Measurements from ENCODE around the gene SORCS2. TPM values are rescaled to one million over a fixed set of nuclear protein-coding genes. Genes with fewer than 3 reads are reported as not detected.

The SORCS2 gene
- total RNA-seq, 1 donor, result 0.27 TPM

GRCh38 chr4:7313347-7313811 is 121.0 kb downstream of the SORCS2 start:
- no peak for TF ChIP-seq CTCF (IDR thresholded peaks at IDR 0.05; ENCODE audit: insufficient read depth, low read length)
- no peak for DNase-seq (ENCODE audit: low read depth)
- H3K4me3 ChIP-seq (ENCODE audit: low read depth, low read length), result no peak overlapping the region

GRCh38 chr4:7313991-7314390 is 121.7 kb downstream of the SORCS2 start:
- TF ChIP-seq CTCF (IDR thresholded peaks at IDR 0.05; ENCODE audit: insufficient read depth, low read length), result no peak

GRCh38 chr4:7315286-7315685 is 122.9 kb downstream of the SORCS2 start:
- no peak overlapping the region for H3K4me3 ChIP-seq (ENCODE audit: low read depth, low read length)
- TF ChIP-seq CTCF (IDR thresholded peaks at IDR 0.05; ENCODE audit: insufficient read depth, low read length), result no peak
- DNase-seq (ENCODE audit: low read depth), result no peak

More at GRCh38 chr4:7313991-7314390, 121.7 kb downstream of the SORCS2 start:
- no peak overlapping the region for H3K4me3 ChIP-seq (ENCODE audit: low read depth, low read length)
- no peak for DNase-seq (ENCODE audit: low read depth)

GRCh38 chr4:7315935-7316334 is 123.6 kb downstream of the SORCS2 start:
- DNase-seq (ENCODE audit: low read depth), result no peak
- no peak for TF ChIP-seq CTCF (IDR thresholded peaks at IDR 0.05; ENCODE audit: insufficient read depth, low read length)
- no peak overlapping the region for H3K4me3 ChIP-seq (ENCODE audit: low read depth, low read length)

- H3K4me3 ChIP-seq (ENCODE audit: low read depth, low read length), result no peak overlapping the region
- TF ChIP-seq CTCF (IDR thresholded peaks at IDR 0.05; ENCODE audit: insufficient read depth, low read length), result no peak
- no peak for DNase-seq (ENCODE audit: low read depth)
These were observed 126.7 kb downstream of the SORCS2 start for GRCh38 chr4:7319024-7319423.

- no peak for TF ChIP-seq CTCF (IDR thresholded peaks at IDR 0.05; ENCODE audit: insufficient read depth, low read length)
- DNase-seq (ENCODE audit: low read depth), result no peak
- no peak overlapping the region for H3K4me3 ChIP-seq (ENCODE audit: low read depth, low read length)
These were observed 128.0 kb downstream of the SORCS2 start for GRCh38 chr4:7320206-7320797.
